HL-60/S4 (cell line): ENCODE measurements around the gene MAS1L.
"Not testable (repeated sequence)": the region's sequence is repeated elsewhere in the genome, so short reads cannot be mapped to it uniquely, and the experiment has no call there.

Experiments used
- in situ Hi-C: fragments of 300-500 bp; cut with MboI; formaldehyde crosslinking; loops from 2 replicates; pipeline ENCODE4 v1.14.3; 2022; ENCODE audit warnings: low sequenced_read_pairs

MAS1L gene

GRCh38 chr6:29486577-29486976 is 1.2 kb downstream of the MAS1L start:
- in situ Hi-C loops = no loop called here

DNA sequence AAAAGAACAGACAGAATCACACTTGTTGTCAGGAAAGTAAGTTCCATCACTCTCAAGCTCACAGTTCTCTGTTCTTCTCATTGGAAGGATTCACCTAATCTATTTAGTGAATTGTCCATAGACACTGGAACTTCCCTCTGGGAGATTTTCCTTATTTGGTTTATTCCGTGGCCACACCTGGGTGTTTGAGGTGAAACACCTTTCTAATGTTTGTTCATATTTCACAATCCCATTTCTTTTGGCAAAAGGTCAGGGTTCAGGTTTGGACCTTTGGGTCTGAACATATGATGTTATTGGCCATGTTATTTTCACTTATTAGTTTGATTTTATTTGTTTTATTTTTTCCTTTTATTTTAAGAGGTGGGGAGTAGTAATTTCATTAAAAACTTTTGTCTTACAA is 4.0 kb downstream of the MAS1L start:
- in situ Hi-C loops = no loop called here

DNA sequence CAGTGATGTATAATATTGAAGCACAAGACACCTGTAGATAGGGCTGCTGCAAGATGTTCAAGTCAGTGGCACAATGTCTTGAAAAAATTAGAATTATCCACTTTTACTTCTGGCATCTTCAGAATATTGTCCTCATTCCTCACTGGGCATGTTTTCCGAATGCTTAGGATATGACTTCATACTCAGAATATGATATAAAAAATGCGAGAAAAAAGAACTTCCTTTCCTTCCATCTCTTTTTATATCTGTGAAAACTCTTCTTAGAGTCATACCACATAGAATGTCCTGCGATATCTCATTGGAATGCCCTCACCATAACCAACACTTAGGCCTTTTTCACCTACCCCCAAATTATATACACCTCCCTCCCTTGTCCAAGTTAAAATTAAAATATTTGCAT is 4.6 kb downstream of the MAS1L start:
- in situ Hi-C loops = no loop called here

- in situ Hi-C loops = no loop called here
Measured at GRCh38 chr6:29479560-29479959, 8.2 kb downstream of the MAS1L start.

GRCh38 chr6:29478740-29479139 is 9.0 kb downstream of the MAS1L start:
- in situ Hi-C loops = no loop called here

DNA sequence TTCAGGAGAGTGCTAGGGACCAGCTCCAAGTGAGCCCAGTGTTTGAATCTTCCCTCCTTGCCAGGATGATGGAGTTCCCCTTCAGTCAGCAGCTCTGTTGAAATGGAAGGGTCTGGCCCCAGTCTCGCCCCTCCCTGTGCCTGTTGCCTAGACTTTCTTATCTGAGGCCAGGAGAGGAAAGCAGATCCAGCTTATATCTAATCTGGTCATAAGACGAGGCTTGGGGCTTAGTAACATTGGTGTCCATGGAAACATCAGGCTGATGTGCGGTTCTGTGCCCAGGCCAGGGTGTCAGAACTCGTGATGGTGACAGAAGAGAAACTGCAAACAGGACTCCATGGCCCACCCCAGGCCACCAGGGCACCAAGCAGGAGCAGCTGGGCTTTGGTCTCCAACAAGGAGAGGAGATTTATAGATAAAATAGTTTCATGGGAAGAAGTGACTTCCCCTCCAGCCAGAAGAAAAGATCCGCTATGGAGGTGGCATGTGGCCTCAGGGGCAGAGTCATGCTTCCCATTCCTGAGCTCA is 9.8 kb downstream of the MAS1L start:
- in situ Hi-C loops = no loop called here

GRCh38 chr6:29474996-29475395 is 12.8 kb downstream of the MAS1L start:
- in situ Hi-C loops = no loop called here

GRCh38 chr6:29466241-29466640 is 21.5 kb downstream of the MAS1L start:
- in situ Hi-C loops = no loop called here

GRCh38 chr6:29465801-29466200 is 22.0 kb downstream of the MAS1L start:
- in situ Hi-C loops = no loop called here

DNA sequence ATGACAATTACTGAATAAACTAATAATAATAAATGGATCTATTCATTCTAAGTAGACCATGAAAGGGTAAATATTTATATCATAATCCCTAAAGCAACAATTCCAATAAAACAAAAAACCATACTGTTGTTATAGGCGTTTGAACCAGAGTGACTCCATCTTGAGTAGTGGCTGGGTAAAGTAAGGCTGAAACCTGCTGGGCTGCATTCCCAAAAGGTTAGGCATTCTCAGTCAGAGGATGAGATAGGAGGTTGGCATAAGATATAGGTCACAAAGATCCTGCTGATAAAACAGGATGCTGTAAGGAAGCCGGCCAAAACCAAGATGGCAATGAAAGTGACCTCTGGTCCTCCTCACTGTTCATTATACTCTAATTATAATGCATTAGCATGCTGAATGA is 22.5 kb downstream of the MAS1L start:
- in situ Hi-C loops = no loop called here

GRCh38 chr6:29462022-29462421 is 25.7 kb downstream of the MAS1L start:
- in situ Hi-C loops = no loop called here

DNA sequence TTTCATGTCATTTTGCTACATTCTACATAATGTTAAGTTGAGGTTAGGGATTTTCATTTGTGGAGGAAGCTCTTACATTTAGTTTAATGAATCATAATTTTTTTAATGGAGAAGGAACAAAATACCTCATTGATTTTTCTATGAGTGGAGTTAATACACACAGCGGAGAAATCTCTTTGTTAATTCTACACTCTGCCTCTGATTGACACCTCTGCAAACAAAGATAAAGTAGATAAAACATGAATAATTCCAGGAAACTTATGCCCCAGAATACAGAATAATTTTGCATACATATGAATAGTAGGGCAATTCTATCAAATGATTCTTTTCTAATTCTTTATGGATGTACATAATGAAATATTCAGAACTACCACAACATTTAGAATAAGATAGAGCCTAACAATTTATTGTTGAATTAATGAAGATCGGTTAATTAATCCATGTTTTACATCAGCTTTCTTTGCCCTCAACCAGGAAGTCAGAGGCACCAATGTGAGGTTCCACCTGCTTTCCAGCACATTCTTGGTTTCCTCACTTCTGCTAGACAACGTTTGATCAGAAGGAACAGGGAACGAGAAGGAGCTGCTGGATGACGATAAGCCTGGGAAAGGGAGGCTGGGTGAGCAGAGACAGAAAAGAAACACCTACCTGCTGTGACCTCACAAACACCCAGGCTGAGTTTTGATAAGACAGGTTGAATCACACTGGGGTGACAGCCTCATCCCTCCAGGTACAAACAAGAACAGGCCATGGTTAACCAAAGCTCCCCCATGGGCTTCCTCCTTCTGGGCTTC is 26.5 kb downstream of the MAS1L start:
- in situ Hi-C loops = no loop called here

GRCh38 chr6:29456971-29457370 is 30.8 kb downstream of the MAS1L start, which contains the start of the genes OR11A1 and OR2H1:
Gene OR11A1, minus strand, starts transcription at chr6:29457071. Its CDS starts 29,430 bp downstream, at chr6:29427641.
Gene OR2H1, plus strand, starts transcription at chr6:29457155. Its CDS starts 4,615 bp downstream, at chr6:29461770.
- in situ Hi-C loops = no loop called here

DNA sequence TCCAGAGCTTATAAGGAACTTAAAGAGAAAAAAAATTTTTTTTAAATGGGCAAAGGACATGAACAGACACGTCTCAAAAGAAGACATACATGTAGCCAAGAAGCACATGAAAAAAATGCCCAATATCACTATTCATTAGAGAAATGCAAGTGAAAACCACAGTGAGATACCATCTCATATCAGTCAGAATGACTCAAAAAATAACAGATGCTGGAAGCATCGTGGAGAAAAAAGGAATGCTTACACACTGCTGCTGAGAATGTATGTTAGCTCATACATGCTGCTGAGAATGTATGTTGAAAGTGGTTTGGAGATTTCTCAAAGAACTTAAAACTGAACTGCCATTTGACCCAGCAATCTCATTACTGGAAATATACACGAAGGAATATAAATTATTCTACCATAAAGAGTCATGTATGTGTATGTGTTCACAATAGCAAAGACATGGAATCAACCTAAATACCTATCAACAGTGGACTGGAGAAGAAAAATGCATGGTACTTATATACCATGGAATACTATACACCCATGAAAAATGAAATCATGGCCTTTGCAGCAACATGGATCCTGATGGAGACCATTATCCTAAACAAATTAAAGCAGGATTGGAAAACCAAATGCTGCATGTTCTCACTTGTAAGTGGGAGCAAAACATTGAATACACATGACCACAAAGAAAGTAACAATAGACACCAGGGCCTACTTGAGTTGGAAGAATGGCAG is 36.1 kb downstream of the MAS1L start:
- in situ Hi-C loops = no loop called here

- in situ Hi-C loops = no loop called here
Measured at GRCh38 chr6:29447670-29448069, 40.1 kb downstream of the MAS1L start.

DNA sequence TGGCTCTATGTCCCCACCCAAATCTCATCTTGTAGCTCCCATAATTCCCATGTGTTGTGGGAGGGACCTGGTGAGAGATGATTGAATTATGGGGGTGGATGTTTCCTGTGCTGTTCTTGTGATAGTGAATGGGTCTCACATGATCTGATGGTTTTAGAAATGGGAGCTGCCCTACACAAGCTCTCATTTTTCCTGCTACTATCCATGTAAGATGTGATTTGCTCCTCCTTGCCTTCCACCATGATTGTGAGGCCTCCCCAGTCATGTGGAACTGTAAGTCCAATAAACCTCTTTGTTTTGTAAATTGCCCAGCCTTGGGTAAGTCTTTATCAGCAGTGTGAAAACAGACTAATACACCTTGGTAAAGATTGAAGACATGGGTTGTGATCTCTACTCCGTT is 43.7 kb downstream of the MAS1L start:
- in situ Hi-C loops = not testable (repeated sequence)

- in situ Hi-C loops = no loop called here
Measured at GRCh38 chr6:29442719-29443118, 45.0 kb downstream of the MAS1L start.

DNA sequence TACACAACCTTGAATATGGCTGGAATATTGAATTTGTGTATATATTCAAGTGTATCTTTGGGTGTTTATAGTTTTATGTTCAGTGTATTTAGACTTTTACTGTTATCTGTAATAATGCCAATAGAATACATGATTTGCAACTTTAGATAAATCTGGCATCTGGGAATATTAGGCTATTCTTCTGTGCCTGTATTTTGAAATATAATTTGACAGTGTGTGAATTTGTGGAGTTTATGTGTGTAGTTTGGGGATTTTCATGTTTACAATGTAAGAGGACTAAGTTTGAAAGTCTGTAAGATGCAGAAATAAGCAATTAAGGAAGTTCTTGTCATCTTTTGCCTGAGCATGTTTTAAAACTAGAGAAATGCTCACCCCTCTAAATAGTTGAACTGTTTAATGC is 48.8 kb downstream of the MAS1L start, which contains the start of gene OR10C1:
Gene OR10C1, plus strand, starts transcription at position 301 of the 400 bp plus-strand sequence. CDS start 710 bp downstream, outside the sequence.
- in situ Hi-C loops = no loop called here

DNA sequence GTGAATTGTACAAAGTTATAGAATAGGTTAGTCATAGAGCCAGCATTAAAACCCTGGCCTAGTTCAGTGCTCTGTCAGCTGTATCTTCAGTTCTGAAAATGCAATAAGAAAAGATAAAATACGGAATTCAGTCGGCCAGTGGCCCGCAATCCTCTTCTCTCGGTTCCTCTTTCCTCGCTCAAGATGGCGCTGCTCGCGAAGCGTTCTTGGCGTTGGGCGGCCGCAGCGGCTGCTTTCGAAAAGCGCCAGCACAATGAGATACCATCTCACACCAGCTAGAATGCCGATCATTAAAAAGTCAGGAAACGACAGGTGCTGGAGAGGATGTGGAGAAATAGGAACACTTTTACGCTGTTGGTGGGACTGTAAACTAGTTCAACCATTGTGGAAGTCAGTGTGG is 51.0 kb downstream of the MAS1L start:
- in situ Hi-C loops = not testable (repeated sequence)
